SU-DHL-6 (cell line): ENCODE data around the gene PSMG1.

Source experiments
- H2AFZ ChIP-seq: fragments of 200-600 bp; sonication (generic); 2 replicates; pipeline ENCODE4 v1.6.1; 2014; ENCODE audit warnings: low read depth, mild to moderate bottlenecking, moderate library complexity, mixed read lengths, antibody characterized with exemption, low read length; ENCODE audit not compliant: severe bottlenecking
- H3F3A ChIP-seq: fragments of 200-600 bp; shearing (Covaris generic); 2 replicates; pipeline ENCODE4 v1.6.0; 2016; ENCODE audit warnings: antibody characterized with exemption, mild to moderate bottlenecking; ENCODE audit not compliant: insufficient read depth
- H3K27ac ChIP-seq: fragments of 200-600 bp; sonication (generic); 2 replicates; pipeline ENCODE4 v1.5.1; 2016; ENCODE audit warnings: low read depth, mild to moderate bottlenecking, low read length, moderate library complexity, mixed read lengths
- H3K27me3 ChIP-seq: fragments of 200-600 bp; sonication (generic), shearing (Covaris generic); 2 replicates; pipeline ENCODE4 v1.6.0; 2014; ENCODE audit warnings: mild to moderate bottlenecking, low read length
- H3K36me3 ChIP-seq: fragments of 200-600 bp; sonication (generic); 2 replicates; pipeline ENCODE4 v1.6.1; 2014; ENCODE audit warnings: mild to moderate bottlenecking, low read length, mixed read lengths
- H3K4me2 ChIP-seq: fragments of 300-600, 200-600 bp; shearing (Covaris generic), sonication (generic); 2 replicates; pipeline ENCODE4 v1.6.0; 2014; ENCODE audit warnings: low read length, low read depth, mild to moderate bottlenecking; ENCODE audit not compliant: poor library complexity, severe bottlenecking
- H3K4me3 ChIP-seq: fragments of 200-600 bp; sonication (generic); 2 replicates; pipeline ENCODE4 v1.5.1; 2014; ENCODE audit warnings: antibody characterized with exemption, low read length, mild to moderate bottlenecking, mixed read lengths; ENCODE audit not compliant: insufficient read depth, poor library complexity, severe bottlenecking
- H3K79me2 ChIP-seq: fragments of 200-600 bp; sonication (generic); 2 replicates; pipeline ENCODE4 v1.6.1; 2014; ENCODE audit warnings: mild to moderate bottlenecking, low read length, moderate library complexity; ENCODE audit not compliant: insufficient read depth
- H3K9ac ChIP-seq: fragments of 200-600 bp; sonication (generic); 2 replicates; pipeline ENCODE4 v1.7.0; 2014; ENCODE audit warnings: mild to moderate bottlenecking, low read length
- H3K9me2 ChIP-seq: fragments of 200-600 bp; sonication (generic); replicated peaks from 2 replicates; pipeline ENCODE4 v1.6.1; 2014; ENCODE audit warnings: low read length; ENCODE audit not compliant: insufficient read depth
- H3K9me3 ChIP-seq: fragments of 200-600 bp; sonication (generic); 2 replicates; pipeline ENCODE4 v1.6.1; 2014; ENCODE audit warnings: low read length, mixed read lengths; ENCODE audit not compliant: insufficient read depth
- H4K20me1 ChIP-seq: fragments of 200-600 bp; sonication (generic); 2 replicates; pipeline ENCODE4 v1.6.1; 2014; ENCODE audit warnings: low read depth, mild to moderate bottlenecking, antibody characterized with exemption, low read length, moderate library complexity, mixed read lengths
- CTCF ChIP-seq: fragments of 200-600 bp; sonication (generic); IDR thresholded peaks from one replicate; pipeline ENCODE4 v1.5.1; 2017; ENCODE audit warnings: antibody characterized with exemption, mild to moderate bottlenecking, low read length, moderate library complexity; ENCODE audit not compliant: insufficient read depth, poor library complexity, severe bottlenecking
- EZH2phosphoT487 ChIP-seq: fragments of 200-600 bp; sonication (generic), shearing (Covaris generic); conservative IDR thresholded peaks from 2 replicates; pipeline ENCODE4 v1.6.1; 2018; ENCODE audit warnings: mild to moderate bottlenecking, antibody characterized with exemption, low read length, moderate library complexity, mixed read lengths

PSMG1 gene

GRCh38 chr21:39148975-39149374 is 34.3 kb downstream of the PSMG1 start:
- no peaks in the 10 kb centered on the region for H3K27me3 ChIP-seq
- H3K9me2 ChIP-seq, result no peaks in the 10 kb centered on the region
- H3K9ac ChIP-seq, result no peak overlapping the region
- no peak overlapping the region for H3K4me3 ChIP-seq
- no peak for TF ChIP-seq EZH2phosphoT487
- TF ChIP-seq CTCF, result no peak
- H3K36me3 ChIP-seq, result no peaks in the 10 kb centered on the region
- no peaks in the 10 kb centered on the region for H3F3A ChIP-seq
- H3K79me2 ChIP-seq, result no peaks in the 10 kb centered on the region
- H3K4me2 ChIP-seq, result no peak overlapping the region
- H4K20me1 ChIP-seq, result no peaks in the 10 kb centered on the region
- peaks cover 5% of the 10 kb centered on the region; the same call in 1 of the 2 replicates for H3K9me3 ChIP-seq
- no peak overlapping the region for H2AFZ ChIP-seq
- H3K27ac ChIP-seq, result no peak overlapping the region

GRCh38 chr21:39144191-39144590 is 39.1 kb downstream of the PSMG1 start:
- Histone ChIP-seq H3K79me2 (no peaks in the 10 kb centered on the region), H3K9me3 (peaks cover 5% of the 10 kb centered on the region; the same call in 1 of the 2 replicates), H3K9me2 (no peaks in the 10 kb centered on the region), H3K4me2 (no peak overlapping the region), H3K9ac (no peak overlapping the region), H3K27me3 (no peaks in the 10 kb centered on the region), H3F3A (no peaks in the 10 kb centered on the region), H3K27ac (no peak overlapping the region), H3K4me3 (no peak overlapping the region), H3K36me3 (no peaks in the 10 kb centered on the region), H4K20me1 (no peaks in the 10 kb centered on the region), H2AFZ (peak overlapping the region; percentile 36)
- TF ChIP-seq EZH2phosphoT487 (no peak), CTCF (no peak)

DNA sequence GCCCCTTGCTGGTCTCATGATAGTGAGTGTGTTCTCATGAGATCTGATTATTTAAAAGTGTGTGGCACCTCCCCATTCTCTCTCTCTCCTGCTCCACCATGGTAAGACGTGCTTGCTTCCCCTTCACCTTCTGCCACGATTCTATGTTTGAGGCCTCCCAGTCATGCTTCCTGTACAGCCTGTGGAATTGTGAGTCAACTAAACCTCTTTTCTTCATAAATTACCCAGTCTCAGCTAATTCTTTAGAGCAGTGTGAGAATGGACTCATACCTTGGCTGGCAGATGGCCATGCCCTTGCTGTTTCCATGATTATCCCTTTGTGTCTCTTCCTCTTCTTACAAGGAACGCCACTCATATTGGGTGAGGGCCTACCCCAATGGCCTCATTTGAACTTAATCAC is 40.3 kb downstream of the PSMG1 start:
- H4K20me1 ChIP-seq, result no peaks in the 10 kb centered on the region
- H3K27me3 ChIP-seq, result no peaks in the 10 kb centered on the region
- no peak for TF ChIP-seq CTCF
- no peak for TF ChIP-seq EZH2phosphoT487
- H3K9me3 ChIP-seq, result peaks cover 5% of the 10 kb centered on the region; the same call in 1 of the 2 replicates
- H3K36me3 ChIP-seq, result no peaks in the 10 kb centered on the region
- no peaks in the 10 kb centered on the region for H3K9me2 ChIP-seq
- no peak overlapping the region for H3K4me2 ChIP-seq
- no peaks in the 10 kb centered on the region for H3K79me2 ChIP-seq
- no peaks in the 10 kb centered on the region for H3F3A ChIP-seq
- H3K9ac ChIP-seq, result no peak overlapping the region
- H3K27ac ChIP-seq, result no peak overlapping the region
- no peak overlapping the region for H3K4me3 ChIP-seq
- no peak overlapping the region for H2AFZ ChIP-seq
